Activated CD4-positive, alpha-beta T cell treated with anti-CD3 and anti-CD28 coated beads, Interleukin-2, Interleukin-6, amounts not matched to agents 100 ng/mL and 50 ng/mL, durations not matched to agents 16 hours and 8 hours (primary cell): ENCODE results near the gene GPR17.

Source experiments
- DNase-seq: peaks from one replicate; pipeline ENCODE4 v3.0.0-alpha.2; 2020

The GPR17 gene

DNA sequence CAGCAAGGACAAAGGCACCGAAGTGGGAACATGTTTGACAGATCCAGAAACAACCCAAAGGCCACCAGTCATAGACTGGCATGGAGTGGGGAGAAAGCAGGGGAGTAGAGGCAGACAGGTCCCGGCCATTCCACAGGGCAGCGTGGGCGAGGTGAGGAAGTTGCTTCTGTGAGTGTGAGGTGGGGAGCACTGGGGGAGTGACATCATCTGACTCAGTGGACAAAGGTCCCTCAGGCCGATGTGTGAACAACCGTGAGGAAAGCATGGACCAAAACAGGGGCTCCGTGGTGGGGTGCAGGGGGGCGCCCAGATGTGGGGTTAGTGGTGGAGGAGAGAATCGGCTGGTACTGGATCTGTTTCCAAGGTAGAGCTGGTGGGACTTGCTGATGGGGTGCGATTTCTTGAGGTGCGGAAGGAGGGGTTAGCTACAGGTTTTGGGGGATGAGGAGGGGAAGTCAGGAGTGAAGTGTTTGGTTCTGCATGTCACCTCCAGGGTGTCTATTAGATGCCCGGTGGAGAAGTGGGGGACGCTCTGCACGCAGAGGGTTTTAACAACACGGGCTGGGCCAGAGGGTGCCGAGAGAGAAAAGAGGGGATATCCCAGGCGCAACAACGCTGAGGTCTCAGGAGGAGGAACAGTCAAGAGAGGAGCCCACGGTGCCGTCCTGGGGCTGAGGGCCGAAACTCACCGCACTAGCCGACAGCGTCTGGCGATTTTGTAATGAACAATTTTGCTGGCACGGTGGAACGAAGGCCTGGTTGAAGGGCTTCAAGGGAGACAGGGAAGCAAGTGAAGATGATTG is 52.8 kb downstream of the GPR17 start:
- DNase-seq: no peak

DNA sequence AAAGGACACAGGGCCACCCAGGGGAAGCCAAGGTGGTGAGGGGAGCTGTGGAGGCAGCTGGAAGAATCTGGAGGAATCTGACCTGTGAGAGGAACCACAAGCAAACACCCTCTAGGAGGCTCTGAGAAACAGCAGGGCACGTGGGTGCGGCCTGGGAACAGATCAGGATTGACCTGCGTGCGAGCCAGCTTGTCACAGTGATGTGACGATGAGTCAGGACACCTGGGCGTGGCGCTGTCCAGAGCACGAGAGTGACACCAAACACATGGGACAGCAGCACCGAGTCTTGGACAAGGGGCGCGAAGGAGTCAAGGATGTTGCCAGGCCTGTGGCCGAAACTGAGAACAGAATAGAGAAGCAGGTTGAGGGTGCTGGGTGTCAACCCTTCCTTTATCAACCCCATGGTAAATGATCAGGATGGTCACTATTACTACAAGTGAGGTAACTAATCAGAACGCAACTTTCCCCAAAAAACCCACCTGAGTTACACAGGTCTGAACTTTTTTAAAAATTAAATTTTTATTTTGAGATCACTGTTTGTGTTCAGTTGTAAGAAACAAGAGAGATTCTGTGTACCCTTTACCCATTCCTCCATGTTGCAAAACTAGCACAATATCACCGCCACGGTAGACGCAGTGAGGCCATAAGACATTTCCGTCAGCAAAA is 54.7 kb downstream of the GPR17 start:
- peak; percentile 22 for DNase-seq

GRCh38 chr2:127701193-127701650 is 55.3 kb downstream of the GPR17 start, which contains the start of gene SFT2D3:
Gene SFT2D3, plus strand, starts transcription at chr2:127701497. Its CDS starts 32 bp downstream, at chr2:127701529.
- peak; percentile 95 for DNase-seq

DNA sequence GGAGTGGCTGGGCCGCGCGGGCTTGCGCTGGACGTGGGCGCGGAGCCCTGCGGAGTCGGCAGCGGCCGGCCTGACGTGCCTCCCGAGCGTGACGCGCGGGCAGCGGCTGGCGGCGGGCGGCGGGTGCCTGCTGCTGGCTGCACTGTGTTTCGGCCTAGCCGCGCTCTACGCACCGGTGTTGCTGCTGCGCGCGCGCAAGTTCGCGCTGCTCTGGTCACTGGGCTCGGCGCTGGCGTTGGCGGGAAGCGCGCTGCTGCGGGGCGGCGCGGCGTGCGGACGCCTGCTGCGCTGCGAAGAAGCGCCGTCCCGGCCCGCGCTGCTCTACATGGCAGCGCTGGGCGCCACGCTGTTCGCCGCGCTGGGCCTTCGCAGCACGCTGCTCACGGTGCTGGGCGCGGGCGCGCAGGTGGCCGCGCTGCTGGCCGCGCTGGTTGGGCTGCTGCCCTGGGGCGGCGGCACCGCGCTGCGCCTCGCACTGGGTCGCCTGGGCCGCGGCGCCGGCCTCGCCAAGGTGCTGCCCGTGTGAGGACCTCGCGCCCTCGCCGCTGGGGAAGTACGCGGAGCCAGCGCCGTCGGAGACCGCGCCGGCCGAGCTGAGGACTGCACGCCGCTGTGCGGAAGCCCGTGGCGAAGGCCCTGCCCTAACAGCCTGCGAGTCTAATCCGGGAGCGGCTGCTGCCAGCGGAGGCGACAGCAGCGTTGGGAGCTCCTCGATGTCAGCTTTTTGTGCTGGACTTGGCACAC is 55.9 kb downstream of the GPR17 start:
- peak; percentile 87 for DNase-seq
